HG03469 (cell line): ENCODE results near the gene TSSK1B.
"Not testable (repeated sequence)": the region's sequence is repeated elsewhere in the genome, so short reads cannot be mapped to it uniquely, and the experiment has no call there.

Experiments
- ATAC-seq: cut with Tn5 transposase; IDR thresholded peaks from one replicate; pipeline ENCODE4 v1.9.1; 2021; ENCODE audit warnings: mild to moderate bottlenecking, moderate library complexity, moderate number of reproducible peaks; ENCODE audit not compliant: unreplicated experiment

TSSK1B gene, protein sequence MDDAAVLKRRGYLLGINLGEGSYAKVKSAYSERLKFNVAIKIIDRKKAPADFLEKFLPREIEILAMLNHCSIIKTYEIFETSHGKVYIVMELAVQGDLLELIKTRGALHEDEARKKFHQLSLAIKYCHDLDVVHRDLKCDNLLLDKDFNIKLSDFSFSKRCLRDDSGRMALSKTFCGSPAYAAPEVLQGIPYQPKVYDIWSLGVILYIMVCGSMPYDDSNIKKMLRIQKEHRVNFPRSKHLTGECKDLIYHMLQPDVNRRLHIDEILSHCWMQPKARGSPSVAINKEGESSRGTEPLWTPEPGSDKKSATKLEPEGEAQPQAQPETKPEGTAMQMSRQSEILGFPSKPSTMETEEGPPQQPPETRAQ

DNA sequence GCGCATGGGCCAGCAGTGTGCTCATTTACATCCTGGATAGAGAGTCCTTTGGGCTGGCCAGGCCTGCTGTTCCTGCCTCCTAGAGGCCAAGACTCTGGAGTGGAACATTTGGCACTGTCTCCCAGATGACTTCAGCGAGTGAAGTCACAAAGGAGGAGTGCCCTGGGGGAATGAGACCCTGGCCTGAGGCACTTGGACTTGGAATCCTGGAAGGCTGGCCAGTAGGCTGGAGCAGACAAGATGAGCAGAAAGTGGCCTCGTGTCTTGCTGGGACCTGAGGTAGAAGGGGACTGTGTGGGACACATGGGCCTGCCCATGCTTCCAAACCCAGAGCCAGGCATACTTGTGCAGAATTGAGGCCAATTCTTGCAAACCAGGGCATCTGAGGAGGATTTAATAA lies at the start of gene TSSK1B:
TSS of gene TSSK1B (minus strand) at position 101 of the 400 bp plus-strand sequence. CDS start 150 bp downstream, outside the sequence.
- no peak for ATAC-seq

DNA sequence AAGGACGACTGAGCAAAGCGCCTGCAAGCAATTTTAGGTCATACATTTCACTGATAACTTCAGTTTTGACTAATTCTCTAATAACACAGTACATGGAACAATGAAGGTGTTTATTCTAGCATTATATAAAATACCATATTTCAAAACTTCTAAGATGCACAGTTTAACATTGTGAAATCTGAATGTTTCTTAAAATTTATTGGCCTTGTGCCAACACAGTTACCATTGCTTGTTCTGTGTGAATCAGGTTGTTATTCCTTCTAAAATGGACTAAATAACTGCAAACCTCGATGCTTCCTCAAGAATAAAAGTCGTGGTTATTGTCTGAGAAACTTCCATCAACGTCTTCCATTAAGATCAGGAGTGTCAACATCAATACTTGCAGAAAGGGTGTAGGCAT lies 45.5 kb upstream of the TSSK1B start:
- ATAC-seq: no peak

DNA sequence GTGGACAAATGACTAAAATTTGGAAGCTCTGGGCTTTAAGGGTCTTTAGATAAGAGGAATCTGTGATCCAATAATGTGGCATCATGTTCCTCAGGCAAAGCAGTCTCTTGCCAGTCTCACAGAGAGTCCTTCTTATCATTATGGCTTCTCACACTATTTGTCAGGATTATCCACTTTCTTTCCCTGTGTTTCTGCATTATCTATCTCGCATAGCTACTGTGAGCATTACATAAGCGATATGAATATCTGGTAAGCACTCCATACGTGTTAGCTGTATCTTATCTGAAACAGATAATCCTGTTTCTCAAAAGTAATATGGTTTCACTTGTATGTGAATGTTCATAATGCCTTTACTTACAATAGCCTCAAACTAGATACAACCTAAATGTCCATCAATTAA lies 43.9 kb upstream of the TSSK1B start:
- ATAC-seq: no peak

DNA sequence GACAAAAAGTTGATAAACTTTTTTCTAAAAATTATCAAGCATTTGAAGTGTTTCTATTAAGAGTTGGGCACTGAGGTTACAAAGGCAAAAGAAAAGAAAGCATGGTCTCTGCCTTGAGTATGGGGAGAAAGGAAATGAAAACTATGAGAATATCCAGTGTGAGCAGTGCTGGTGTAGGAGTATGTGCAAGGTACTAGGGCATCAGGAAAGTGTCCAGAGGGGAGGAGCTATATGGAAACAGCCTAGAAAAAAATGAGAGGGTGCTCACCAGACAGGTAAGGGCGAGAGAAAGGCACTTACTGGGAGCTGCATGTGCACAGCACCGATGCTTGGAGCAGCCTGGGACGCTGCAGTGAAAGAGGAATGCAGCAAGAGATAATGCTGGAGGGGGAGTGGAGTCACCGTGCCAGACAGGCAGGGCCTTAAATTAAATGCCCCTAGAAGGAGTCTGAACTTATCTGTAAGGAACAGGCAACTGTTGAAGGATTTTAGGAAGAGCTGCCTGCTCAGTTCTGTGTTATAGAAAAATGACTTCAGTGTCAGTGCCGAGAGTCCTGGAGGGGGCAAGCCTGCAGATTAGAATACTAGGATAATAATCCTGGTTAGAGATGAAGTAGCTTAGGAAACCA lies 39.4 kb upstream of the TSSK1B start:
- ATAC-seq: no peak

DNA sequence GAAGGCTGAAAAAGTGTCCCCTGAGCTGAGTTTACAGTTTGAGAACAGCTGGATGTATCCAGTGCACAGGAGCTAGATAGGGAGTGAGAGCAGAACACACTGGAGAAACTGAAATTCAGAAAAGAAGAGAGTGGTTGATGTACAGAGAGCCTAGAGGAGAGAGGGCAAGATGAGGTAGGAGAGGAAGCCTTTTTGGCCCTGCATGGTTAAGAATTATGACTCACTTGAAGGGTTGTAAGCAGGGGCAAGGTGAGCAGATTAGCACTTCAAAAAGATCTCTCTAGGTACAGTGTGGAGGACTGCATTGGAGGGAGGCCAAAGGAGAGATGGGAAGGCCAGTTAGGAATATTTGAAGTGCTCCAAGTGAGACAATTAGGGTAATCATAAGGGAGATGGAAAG lies 28.2 kb upstream of the TSSK1B start:
- no peak for ATAC-seq

DNA sequence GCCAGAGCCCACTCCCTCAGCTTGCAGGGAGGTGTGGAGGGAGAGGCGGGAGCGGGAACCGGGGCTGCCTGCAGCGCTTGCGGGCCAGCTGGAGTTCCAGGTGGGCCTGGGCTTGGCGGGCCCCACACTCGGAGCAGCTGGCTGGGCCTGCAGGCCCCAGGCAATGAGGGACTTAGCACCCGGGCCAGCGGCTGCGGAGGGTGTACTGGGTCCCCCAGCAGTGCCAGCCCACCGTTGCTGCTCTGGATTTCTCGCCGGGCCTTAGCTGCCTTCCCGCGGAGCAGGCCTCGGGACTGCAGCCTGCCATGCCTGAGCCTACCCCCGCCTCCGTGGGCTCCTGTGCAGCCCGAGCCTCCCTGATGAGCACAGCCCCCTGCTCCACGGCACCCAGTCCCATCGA lies 22.3 kb upstream of the TSSK1B start:
- not testable (repeated sequence) for ATAC-seq

DNA sequence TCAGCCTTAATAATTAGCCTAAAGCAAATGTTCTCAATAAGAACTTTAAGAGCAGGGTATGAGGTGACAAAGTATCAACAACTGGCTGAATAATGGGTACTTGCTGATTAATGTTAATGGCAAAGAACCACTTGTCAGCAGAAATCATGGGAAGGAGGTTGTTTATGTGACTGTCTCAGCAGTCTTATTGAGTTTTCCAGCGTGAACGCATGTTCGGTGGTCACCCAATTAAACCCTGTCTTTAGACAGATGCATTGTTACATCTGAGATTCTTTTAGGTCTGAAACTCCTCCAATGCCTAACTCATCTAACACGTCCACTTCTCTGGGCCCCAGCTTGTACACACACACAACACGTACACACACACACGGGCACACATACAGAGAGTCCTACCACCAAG lies 18.2 kb upstream of the TSSK1B start:
- ATAC-seq: no peak

DNA sequence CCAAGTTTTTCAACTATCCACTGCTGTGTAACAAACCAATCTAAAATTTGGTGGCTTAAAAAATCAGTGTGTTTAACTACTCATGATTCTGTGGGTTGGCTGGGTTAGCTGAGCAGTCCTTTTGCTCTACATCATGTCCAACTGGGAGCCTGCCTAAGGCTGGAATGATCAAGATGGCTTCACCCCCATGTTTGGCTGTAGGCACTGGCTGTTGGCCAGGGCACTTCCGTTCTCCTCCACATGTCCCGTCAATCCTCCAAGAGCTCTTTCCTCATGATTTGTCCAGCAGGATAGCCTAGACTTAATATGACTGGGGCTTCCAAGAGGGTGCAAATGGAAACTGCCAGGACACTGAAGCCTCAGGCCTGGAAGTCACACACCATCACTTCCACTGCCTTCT lies 17.0 kb upstream of the TSSK1B start:
- no peak for ATAC-seq

DNA sequence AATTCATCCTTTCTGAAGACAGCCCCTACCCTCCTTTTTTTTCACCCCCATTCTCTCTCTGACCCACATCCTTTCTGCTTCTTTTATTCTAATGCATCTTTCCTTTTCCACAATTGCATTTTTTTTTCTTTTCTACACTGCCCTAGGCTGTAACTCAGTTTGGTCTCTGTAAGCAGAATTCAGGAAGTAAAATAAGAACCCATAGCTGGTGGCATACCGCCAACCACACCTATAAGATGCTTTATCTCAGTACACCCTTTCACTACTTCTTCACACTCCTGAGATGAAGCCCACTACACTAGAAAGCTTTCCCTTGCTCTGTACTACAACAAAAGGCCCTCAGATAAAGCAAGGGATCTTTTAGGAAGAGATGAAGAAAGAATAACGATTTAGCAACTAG lies 16.1 kb upstream of the TSSK1B start:
- ATAC-seq: no peak

DNA sequence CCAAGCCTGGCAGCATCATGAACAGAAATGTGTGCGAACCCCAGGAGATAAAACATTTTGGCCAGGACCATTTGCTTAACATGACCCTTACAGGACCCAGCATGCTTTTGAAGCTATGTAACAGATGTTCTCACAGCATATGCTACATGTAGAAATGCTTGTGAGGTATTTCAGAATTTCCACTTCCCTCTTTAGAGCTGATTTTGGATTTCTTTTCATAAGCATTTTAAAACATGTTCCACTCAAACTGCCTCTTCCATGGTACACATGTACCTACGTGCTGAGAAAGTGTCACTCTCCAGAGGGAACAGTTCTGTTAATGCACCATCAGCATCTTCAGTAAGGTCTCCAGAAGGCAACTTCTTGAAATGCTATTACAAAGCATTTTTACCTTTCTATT lies 15.7 kb upstream of the TSSK1B start:
- ATAC-seq: no peak

DNA sequence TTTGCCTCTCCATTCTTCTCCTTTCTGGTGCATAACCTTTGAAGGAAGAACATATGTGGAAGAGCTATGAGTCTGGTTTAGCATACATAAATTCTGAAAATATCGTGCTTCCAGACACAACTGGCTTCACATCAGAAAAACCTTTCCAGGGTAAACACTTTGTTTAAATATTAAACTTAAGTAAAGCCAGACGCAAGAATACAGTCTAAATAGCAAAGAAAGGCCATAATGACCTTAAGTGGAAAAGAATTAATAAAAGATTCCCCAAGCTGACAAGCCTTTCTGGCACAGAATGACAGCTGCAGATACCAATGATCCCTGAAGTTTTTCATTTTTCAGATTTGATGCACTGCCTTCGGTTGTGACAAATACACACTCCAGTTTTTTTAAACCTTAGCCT lies 13.5 kb upstream of the TSSK1B start:
- ATAC-seq: no peak

DNA sequence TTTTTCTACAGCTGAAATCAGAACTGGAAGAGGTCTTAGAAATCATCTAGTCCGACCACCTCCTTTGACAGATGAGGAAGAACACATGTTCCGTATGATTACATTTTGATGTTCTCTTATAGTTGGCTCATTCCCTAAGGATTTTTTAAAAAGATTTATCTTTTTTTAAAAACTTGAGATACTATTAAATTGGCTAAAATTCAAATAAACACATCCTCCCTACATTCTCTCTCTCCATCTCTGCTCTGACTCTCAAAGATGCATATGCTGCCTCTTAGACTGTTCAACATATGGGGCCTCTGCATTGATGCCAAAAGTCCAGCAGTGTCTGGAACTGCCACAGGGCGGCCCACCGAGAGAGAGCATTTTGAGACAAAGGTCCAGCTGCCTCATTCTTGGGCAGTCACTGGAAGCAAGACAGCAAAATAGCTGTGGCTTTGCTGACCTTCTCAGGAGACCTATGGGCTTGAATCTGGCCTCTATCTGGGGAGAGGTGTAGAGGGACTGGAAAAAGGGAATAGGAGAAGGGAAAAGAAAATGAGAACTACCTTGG lies 12.8 kb upstream of the TSSK1B start:
- no peak for ATAC-seq

DNA sequence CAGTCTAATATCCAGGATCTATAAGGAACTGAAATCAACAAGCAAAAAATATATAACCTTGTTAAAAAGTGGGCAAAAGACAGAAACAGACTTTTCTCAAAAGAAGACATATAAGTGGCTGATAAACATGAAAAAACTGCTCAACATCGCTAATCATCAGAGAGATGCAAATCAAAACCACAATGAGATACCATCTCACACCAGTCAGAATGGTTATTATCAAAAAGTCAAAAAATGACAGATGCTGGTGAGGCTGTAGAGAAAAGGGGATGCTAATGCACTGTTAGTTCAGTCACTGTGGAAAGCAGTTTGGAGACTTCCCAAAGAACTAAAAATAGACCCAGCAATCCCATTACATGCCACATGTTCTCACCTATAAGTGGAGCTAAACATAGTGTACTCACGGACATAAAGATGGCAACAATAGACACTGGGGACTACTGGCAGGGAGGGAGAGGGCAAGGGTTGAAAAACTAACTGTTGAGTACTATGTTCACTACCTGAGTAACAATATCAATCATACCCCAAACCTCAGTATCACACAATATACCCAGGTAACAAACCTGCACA lies 11.7 kb upstream of the TSSK1B start:
- no peak for ATAC-seq

DNA sequence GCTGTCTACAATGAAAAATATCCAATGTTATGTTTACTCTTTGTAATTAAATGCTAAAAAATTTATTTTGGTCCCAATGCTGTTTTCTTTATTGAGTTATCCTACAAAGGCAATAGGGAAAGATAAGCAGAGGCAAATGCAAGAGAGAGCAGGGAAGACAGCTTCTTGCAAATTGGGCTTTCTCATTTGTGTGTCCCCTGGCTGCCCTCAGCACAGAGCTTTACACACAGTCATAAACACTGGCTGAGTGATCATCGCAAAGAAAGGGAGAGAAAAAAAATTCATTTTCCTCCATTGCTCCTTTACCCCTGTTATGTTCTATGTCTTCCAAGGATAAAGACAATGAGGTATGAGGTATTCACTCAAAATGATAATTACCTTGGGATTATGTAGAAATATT lies 2.3 kb upstream of the TSSK1B start:
- no peak for ATAC-seq

DNA sequence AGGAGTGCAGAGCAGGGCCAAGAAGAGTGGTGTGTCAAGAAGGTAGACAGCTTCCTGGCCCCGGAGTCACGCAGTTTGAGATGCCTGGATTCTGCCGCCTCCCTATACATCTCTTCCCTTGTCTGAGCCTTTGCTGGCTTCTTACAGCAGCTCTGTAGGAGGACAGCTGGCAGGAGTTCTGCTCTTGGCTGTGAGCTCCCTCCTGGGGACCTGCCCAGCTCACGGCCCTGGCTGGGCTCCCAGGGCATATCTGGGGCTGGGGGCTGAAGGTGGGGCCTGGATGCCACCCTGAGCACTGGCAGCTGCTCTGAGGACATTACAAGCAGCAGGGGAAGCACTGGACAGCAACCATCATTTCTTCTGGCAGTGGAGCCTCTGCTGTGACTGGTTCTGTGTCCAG lies 786 bp upstream of the TSSK1B start:
- no peak for ATAC-seq

DNA sequence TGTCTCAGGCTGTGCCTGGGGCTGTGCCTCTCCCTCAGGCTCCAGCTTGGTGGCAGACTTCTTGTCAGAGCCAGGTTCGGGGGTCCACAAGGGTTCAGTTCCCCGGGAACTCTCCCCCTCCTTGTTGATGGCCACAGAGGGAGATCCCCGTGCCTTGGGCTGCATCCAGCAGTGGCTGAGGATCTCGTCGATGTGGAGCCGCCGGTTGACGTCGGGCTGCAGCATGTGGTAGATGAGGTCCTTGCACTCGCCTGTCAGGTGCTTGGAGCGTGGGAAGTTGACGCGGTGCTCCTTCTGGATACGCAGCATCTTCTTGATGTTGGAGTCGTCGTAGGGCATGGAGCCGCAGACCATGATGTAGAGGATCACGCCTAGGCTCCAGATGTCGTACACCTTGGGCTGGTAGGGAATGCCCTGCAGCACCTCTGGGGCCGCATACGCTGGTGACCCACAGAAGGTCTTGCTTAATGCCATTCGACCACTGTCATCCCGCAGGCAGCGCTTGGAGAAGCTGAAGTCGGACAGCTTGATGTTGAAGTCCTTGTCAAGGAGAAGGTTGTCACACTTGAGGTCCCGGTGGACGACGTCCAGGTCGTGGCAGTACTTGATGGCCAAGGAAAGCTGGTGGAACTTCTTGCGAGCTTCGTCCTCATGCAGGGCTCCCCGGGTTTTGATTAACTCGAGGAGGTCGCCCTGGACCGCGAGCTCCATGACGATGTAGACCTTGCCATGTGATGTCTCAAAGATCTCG lies 752 bp downstream of the TSSK1B start:
- ATAC-seq: no peak

DNA sequence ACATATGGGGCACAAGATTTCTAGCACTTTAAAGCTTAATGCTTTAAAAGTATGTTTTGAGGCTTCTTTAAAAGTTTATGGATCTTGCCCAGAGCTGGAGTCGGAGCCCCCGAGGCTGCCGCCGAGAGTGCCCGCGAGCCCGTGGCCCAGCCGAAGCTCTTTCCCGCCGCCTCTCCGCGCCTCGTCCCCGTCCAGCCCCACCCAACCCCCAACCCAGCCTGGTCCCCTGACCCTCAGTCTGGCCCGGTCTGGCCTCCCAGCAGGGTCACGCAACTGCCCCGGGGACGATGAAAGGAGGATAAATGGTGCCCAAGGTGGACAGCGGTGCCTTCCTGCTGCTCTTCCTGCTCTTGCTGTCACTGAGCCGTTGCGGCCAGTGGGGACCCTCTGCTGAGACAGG lies 1.7 kb downstream of the TSSK1B start:
- no peak for ATAC-seq

DNA sequence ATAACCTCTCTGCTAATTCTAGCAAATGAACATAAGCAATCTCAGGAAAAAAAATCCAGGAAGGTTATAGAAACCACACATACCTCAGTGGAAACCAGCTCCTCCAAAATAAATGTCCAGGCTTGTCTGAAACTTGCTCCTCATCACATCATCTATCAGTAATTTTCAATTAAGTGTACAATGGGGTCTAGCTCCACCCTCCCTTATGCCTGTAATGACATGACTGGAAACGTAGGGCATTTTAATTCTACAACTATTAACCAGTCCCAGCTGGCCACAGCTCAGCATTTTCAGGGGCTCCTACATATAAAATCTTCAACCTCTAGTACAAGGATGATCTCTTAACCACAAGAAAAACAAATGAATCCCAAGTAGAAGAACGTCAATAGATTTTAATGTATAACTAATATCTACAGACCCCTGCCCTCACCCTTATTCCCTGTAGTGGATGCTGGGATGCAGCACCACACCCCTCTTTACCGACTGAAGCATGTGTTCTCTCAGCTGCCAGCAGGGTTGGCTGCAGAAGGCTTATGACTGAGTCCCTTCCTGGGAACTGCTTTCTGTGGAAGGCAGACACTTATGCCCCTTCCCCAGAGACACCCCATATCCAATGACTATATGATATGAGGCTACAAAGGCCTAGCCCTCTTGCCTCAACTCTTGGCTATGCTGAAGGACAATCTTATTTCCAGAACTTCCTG lies 6.8 kb downstream of the TSSK1B start:
- no peak for ATAC-seq

DNA sequence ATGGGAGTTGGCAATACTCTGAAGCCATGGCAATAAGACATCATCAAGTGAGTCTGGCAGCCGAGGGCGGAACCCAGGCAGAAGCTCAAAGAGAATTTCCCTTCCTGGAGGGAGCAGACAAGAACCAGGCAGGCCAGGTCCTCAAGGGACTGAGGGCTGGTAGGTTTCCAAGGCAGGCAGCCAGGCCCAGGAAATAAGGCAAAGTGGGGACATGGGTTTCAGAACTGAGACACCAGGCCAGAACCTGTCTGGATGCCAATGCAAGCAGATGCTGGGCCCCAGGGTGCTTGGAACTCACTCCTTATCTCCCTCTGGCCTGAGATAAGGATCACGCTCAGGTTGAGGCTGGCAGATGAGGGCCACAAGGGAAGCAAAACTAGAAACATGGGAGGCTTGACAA lies 8.9 kb downstream of the TSSK1B start:
- ATAC-seq: no peak

DNA sequence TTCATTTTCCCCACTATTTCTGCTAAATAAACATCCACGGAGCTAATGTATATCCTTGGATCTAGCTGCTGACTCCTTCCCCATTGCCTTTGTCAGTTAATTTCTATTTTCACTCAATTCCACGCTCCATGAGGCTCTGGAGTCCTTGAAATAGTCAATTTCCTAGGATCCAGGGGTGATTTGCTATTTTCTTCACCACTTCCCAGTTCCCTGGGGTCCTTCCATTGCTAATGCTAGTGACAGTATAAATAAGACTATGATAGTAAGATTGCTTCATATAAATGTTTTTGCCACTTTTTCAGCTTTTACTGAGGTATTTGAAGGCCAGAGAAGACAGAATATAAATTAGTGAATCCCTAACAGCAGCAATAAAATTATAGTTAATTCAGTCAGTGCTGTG lies 13.1 kb downstream of the TSSK1B start:
- ATAC-seq: no peak

DNA sequence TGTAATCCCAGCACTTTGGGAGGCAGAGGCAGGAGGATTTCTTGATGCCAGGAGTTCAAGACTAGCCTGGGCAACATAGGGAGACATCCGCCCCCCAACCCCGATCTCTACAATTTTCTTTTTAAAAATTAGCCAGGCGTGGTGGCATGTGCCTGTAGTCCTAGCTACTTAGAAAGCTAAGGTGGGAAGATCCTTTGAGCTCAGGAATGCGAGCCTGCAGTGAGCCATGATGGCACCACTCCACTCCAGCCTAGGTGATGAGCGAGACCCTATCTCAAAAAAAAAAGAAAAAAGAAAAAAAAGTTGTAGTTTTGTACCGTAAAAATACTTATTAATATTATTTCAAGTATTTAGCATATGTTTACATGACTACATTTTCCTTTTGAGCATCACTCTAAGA lies 29.3 kb downstream of the TSSK1B start:
- no peak for ATAC-seq
